ENCODE data around the gene PBX3.

Gene PBX3

DNA sequence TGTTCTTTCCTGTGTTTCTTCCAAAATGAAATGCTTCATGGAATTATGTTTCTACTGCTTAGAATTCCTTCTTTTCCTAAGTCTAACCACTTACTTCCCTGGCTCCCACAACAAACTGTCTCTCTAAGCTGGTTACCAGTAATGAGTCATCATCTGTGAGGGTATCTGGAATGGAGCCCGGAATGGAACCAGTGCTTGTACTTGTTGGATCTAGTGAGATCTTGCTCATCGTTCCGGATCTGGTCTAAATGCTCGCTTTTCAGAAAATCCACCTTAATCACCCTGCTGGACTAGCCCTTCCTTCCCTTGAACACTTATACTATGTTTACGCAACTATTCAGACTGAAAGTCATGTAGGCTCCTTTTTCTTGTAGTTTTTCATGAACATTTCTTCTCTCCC is 184.8 kb downstream of the PBX3 start:
- no peak overlapping the region for H3K27ac ChIP-seq (ENCODE audit: low read depth, low read length)
- no peak overlapping the region for H3K4me2 ChIP-seq (ENCODE audit: low read length)
- H3K36me3 ChIP-seq (ENCODE audit: control insufficient read depth, low read length): peaks cover 8% of the 10 kb centered on the region
- TF ChIP-seq EZH2phosphoT487 (IDR thresholded peaks at IDR 0.05; ENCODE audit: borderline replicate concordance, low read length): no peak
- TF ChIP-seq, protein P1, sequence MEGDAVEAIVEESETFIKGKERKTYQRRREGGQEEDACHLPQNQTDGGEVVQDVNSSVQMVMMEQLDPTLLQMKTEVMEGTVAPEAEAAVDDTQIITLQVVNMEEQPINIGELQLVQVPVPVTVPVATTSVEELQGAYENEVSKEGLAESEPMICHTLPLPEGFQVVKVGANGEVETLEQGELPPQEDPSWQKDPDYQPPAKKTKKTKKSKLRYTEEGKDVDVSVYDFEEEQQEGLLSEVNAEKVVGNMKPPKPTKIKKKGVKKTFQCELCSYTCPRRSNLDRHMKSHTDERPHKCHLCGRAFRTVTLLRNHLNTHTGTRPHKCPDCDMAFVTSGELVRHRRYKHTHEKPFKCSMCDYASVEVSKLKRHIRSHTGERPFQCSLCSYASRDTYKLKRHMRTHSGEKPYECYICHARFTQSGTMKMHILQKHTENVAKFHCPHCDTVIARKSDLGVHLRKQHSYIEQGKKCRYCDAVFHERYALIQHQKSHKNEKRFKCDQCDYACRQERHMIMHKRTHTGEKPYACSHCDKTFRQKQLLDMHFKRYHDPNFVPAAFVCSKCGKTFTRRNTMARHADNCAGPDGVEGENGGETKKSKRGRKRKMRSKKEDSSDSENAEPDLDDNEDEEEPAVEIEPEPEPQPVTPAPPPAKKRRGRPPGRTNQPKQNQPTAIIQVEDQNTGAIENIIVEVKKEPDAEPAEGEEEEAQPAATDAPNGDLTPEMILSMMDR (IDR thresholded peaks at IDR 0.05; ENCODE audit: low read depth, low read length, poor library complexity, severe bottlenecking): no peak
- no peaks in the 10 kb centered on the region for H3K4me1 ChIP-seq (ENCODE audit: control insufficient read depth, low read length)
- H3K9me2 ChIP-seq (replicated peaks; ENCODE audit: control insufficient read depth, low read length): no peaks in the 10 kb centered on the region
- no peaks in the 10 kb centered on the region for H3K79me2 ChIP-seq (ENCODE audit: control insufficient read depth, low read length)
- no peaks in the 10 kb centered on the region for H3K9me3 ChIP-seq (ENCODE audit: control insufficient read depth, insufficient read depth, low read length)
- no peak overlapping the region for H3K4me3 ChIP-seq (ENCODE audit: low read length)
- H4K20me1 ChIP-seq (ENCODE audit: control insufficient read depth, insufficient read depth, low read depth, low read length): no peaks in the 10 kb centered on the region
- H3K27me3 ChIP-seq (ENCODE audit: control insufficient read depth, low read length): no peaks in the 10 kb centered on the region
- no peaks in the 10 kb centered on the region for H3F3A ChIP-seq (ENCODE audit: control insufficient read depth, insufficient read depth)

DNA sequence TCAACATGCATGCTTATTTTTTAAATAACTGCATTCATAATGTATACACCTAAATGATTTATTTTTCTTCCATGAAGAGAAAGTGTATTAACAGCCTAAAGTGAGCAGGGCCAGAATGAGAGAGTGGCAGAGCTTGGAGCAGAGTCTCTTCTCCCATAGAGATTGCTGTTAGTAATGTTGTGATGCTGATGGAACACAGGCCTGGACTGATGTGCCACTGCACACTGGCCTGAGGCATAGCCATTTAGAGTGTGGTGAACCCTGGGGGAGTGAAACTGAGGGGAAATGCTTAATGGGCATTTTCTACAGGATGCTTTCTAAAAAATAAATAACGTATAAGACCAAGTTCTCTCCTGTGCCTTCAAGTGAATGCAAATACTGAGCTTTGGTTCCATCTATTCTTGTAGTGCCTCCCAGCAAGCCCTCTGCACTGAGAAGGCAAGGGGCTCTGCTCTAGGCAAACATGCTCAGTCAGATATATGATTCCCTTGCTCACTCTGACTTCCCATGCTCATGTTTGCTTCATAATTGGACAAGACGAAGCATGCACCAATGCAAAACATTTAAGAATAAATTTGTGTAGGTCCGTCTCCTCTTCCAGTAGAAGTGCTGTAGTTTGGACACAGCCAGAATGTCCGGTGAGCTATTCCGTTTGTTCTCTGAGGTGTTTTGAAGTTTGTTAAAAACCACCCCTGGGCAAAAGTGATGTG is 185.7 kb downstream of the PBX3 start:
- no peak overlapping the region for H3K4me2 ChIP-seq (ENCODE audit: low read length)
- no peaks in the 10 kb centered on the region for H3K4me1 ChIP-seq (ENCODE audit: control insufficient read depth, low read length)
- H3K9me3 ChIP-seq (ENCODE audit: control insufficient read depth, insufficient read depth, low read length): no peaks in the 10 kb centered on the region
- TF ChIP-seq, protein P1 (IDR thresholded peaks at IDR 0.05; ENCODE audit: low read depth, low read length, poor library complexity, severe bottlenecking): no peak
- no peak for TF ChIP-seq EZH2phosphoT487 (IDR thresholded peaks at IDR 0.05; ENCODE audit: borderline replicate concordance, low read length)
- no peak overlapping the region for H3K4me3 ChIP-seq (ENCODE audit: low read length)
- H4K20me1 ChIP-seq (ENCODE audit: control insufficient read depth, insufficient read depth, low read depth, low read length): no peaks in the 10 kb centered on the region
- H3F3A ChIP-seq (ENCODE audit: control insufficient read depth, insufficient read depth): no peaks in the 10 kb centered on the region
- H3K27me3 ChIP-seq (ENCODE audit: control insufficient read depth, low read length): no peaks in the 10 kb centered on the region
- H3K36me3 ChIP-seq (ENCODE audit: control insufficient read depth, low read length): peaks cover 8% of the 10 kb centered on the region
- H3K9me2 ChIP-seq (replicated peaks; ENCODE audit: control insufficient read depth, low read length): no peaks in the 10 kb centered on the region
- H3K79me2 ChIP-seq (ENCODE audit: control insufficient read depth, low read length): no peaks in the 10 kb centered on the region
- H3K27ac ChIP-seq (ENCODE audit: low read depth, low read length): no peak overlapping the region

DNA sequence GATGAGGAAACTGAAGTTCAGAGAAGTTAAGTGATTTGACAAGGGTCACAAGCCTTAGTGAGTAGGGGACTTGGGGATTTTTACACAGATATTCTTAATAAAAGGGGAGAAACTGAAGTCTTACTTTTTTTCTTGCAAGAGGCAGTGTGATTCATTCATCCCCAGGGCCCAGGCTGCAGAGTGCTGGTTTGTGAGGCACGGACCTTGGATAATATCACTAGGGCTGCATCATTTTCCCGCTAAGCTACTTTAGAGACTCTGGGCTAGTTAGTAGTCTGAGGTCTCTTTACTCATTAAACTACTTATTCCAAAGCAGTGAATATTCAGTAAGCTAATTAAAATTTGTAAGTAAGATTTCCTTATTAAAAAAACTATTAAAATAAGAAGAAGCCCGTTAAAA is 195.0 kb downstream of the PBX3 start:
- Histone ChIP-seq H3K27ac (ENCODE audit: low read depth, low read length) (no peak overlapping the region), H3K27me3 (ENCODE audit: control insufficient read depth, low read length) (no peaks in the 10 kb centered on the region), H4K20me1 (ENCODE audit: control insufficient read depth, insufficient read depth, low read depth, low read length) (no peaks in the 10 kb centered on the region), H3K9me3 (ENCODE audit: control insufficient read depth, insufficient read depth, low read length) (no peaks in the 10 kb centered on the region), H3K36me3 (ENCODE audit: control insufficient read depth, low read length) (0 out of 2 replicates have a peak, but pooled peaks cover 3% of the 10 kb centered on the region), H3F3A (ENCODE audit: control insufficient read depth, insufficient read depth) (no peaks in the 10 kb centered on the region), H3K9me2 (replicated peaks; ENCODE audit: control insufficient read depth, low read length) (no peaks in the 10 kb centered on the region), H3K4me3 (ENCODE audit: low read length) (no peak overlapping the region), H3K4me2 (ENCODE audit: low read length) (no peak overlapping the region), H3K4me1 (ENCODE audit: control insufficient read depth, low read length) (no peaks in the 10 kb centered on the region), H3K79me2 (ENCODE audit: control insufficient read depth, low read length) (no peaks in the 10 kb centered on the region)
- TF ChIP-seq, protein P1 (IDR thresholded peaks at IDR 0.05; ENCODE audit: low read depth, low read length, poor library complexity, severe bottlenecking): no peak
- no peak for TF ChIP-seq EZH2phosphoT487 (IDR thresholded peaks at IDR 0.05; ENCODE audit: borderline replicate concordance, low read length)
